DMS79 (cell line): ENCODE data around the gene SHROOM1.

Experiments
- DNase-seq: peaks from one replicate; lab custom pipeline; 2025; lab: John Stamatoyannopoulos, UW

Gene SHROOM1

GRCh38 chr5:132825033-132825833 is 5.2 kb downstream of the SHROOM1 start:
- DNase-seq, result no peak

- DNase-seq, result no peak
Observed at GRCh38 chr5:132824426-132824825, 6.0 kb downstream of the SHROOM1 start.

- DNase-seq, result no peak
Observed at GRCh38 chr5:132823481-132824050, 6.9 kb downstream of the SHROOM1 start.

- no peak for DNase-seq
Observed at GRCh38 chr5:132822650-132823480, 7.6 kb downstream of the SHROOM1 start.

- DNase-seq, result peak; percentile 14
Observed at GRCh38 chr5:132821791-132822190, 8.7 kb downstream of the SHROOM1 start.

GRCh38 chr5:132821350-132821749 is 9.1 kb downstream of the SHROOM1 start:
- no peak for DNase-seq

- DNase-seq, result peak; percentile 3
Observed at GRCh38 chr5:132820162-132820754, 10.2 kb downstream of the SHROOM1 start.

- no peak for DNase-seq
Observed at GRCh38 chr5:132819468-132819867, 11.0 kb downstream of the SHROOM1 start.

GRCh38 chr5:132817011-132817410 is 13.4 kb downstream of the SHROOM1 start:
- DNase-seq, result no peak

GRCh38 chr5:132816554-132816953 is 13.9 kb downstream of the SHROOM1 start:
- DNase-seq, result no peak

GRCh38 chr5:132816083-132816482 is 14.4 kb downstream of the SHROOM1 start:
- no peak for DNase-seq

GRCh38 chr5:132815454-132815853 is 15.0 kb downstream of the SHROOM1 start:
- no peak for DNase-seq

- DNase-seq, result no peak
Observed at GRCh38 chr5:132814503-132815294, 15.7 kb downstream of the SHROOM1 start.

GRCh38 chr5:132813599-132814502 is 16.6 kb downstream of the SHROOM1 start:
- DNase-seq, result no peak

- DNase-seq, result peak; percentile 4
Observed at GRCh38 chr5:132812781-132813598, 17.5 kb downstream of the SHROOM1 start, which contains the start of gene SOWAHA. SOWAHA (plus strand) TSS chr5:132813302; CDS start chr5:132813622, 320 bp downstream.

GRCh38 chr5:132812123-132812765 is 18.2 kb downstream of the SHROOM1 start:
- DNase-seq, result peak; percentile 1

GRCh38 chr5:132810605-132811004 is 19.8 kb downstream of the SHROOM1 start:
- no peak for DNase-seq

GRCh38 chr5:132808866-132809265 is 21.6 kb downstream of the SHROOM1 start:
- DNase-seq, result no peak

GRCh38 chr5:132808448-132808847 is 22.0 kb downstream of the SHROOM1 start:
- no peak for DNase-seq
